ENCODE measurements around the gene NADK. TPM values are rescaled to one million over a fixed set of nuclear protein-coding genes. Genes with fewer than 3 reads are reported as not detected.
"Not testable (repeated sequence)": the region's sequence is repeated elsewhere in the genome, so short reads cannot be mapped to it uniquely, and the experiment has no call there.

Gene NADK
- polyA plus RNA-seq, 1 donor (not counting 4 experiments of a cell fraction or from before 2014, with no cell fraction given): 54.8 TPM

- Histone ChIP-seq H3K4me1 (ENCODE audit: control insufficient read depth, extremely low read depth, insufficient read depth, low read length) (no peaks in the 10 kb centered on the region), H2AFZ (ENCODE audit: control insufficient read depth, low read length) (no peak overlapping the region), H3K27ac (ENCODE audit: control insufficient read depth, insufficient read depth, low read length) (no peak overlapping the region), H3K79me2 (ENCODE audit: control insufficient read depth, insufficient read depth, low read length) (peaks cover 6% of the 10 kb centered on the region), H3K36me3 (ENCODE audit: control insufficient read depth in 2 of 2, extremely low read depth in 1 of 2, insufficient read depth in 2 of 2, low read length in 2 of 2) (peaks cover 25 to 33% of the 10 kb centered on the region in 2 experiments), H3K9ac (ENCODE audit: control insufficient read depth, extremely low read depth, insufficient read depth, low read length) (no peak overlapping the region), H3K9me3 (ENCODE audit: control insufficient read depth, low read depth, low read length) (no peaks in the 10 kb centered on the region), H4K20me1 (ENCODE audit: control insufficient read depth, extremely low read depth, insufficient read depth, low read length) (no peaks in the 10 kb centered on the region), H3K27me3 (ENCODE audit: control insufficient read depth, extremely low read depth, insufficient read depth, low read length) (no peaks in the 10 kb centered on the region), H3K4me3 (ENCODE audit: control insufficient read depth in 2 of 3, extremely low read depth in 1 of 3, insufficient read depth in 2 of 3, low read depth in 1 of 3, low read length in 3 of 3) (no peak overlapping the region), H3K9me1 (ENCODE audit: control insufficient read depth, extremely low read depth, insufficient read depth, low read length) (no peaks in the 10 kb centered on the region), H3K4me2 (ENCODE audit: control insufficient read depth, extremely low read depth, insufficient read depth, low read depth, low read length) (no peak overlapping the region)
- no peak for TF ChIP-seq EZH2 (IDR thresholded peaks at IDR 0.05; ENCODE audit: low read length)
- TF ChIP-seq, protein P1, sequence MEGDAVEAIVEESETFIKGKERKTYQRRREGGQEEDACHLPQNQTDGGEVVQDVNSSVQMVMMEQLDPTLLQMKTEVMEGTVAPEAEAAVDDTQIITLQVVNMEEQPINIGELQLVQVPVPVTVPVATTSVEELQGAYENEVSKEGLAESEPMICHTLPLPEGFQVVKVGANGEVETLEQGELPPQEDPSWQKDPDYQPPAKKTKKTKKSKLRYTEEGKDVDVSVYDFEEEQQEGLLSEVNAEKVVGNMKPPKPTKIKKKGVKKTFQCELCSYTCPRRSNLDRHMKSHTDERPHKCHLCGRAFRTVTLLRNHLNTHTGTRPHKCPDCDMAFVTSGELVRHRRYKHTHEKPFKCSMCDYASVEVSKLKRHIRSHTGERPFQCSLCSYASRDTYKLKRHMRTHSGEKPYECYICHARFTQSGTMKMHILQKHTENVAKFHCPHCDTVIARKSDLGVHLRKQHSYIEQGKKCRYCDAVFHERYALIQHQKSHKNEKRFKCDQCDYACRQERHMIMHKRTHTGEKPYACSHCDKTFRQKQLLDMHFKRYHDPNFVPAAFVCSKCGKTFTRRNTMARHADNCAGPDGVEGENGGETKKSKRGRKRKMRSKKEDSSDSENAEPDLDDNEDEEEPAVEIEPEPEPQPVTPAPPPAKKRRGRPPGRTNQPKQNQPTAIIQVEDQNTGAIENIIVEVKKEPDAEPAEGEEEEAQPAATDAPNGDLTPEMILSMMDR (optimal IDR thresholded peaks at IDR 0.05 in 1 of 3, IDR thresholded peaks at IDR 0.05 in 1 of 3, conservative IDR thresholded peaks at IDR 0.05 in 1 of 3; ENCODE audit: extremely low read depth in 1 of 3, insufficient read depth in 2 of 3, low read length in 3 of 3): peak in 1 of 3 experiments; percentile 14
- dilution Hi-C loops (cut with MboI; ENCODE audit: extremely low pct_ligation_motif_present, low sequenced_read_pairs): no loop called here
- DNase-seq (ENCODE audit: low read depth, low spot score) (no peak), FAIRE-seq (no peak)
Observed at GRCh38 chr1:1752636-1753606, 25.3 kb downstream of the NADK start.

DNA sequence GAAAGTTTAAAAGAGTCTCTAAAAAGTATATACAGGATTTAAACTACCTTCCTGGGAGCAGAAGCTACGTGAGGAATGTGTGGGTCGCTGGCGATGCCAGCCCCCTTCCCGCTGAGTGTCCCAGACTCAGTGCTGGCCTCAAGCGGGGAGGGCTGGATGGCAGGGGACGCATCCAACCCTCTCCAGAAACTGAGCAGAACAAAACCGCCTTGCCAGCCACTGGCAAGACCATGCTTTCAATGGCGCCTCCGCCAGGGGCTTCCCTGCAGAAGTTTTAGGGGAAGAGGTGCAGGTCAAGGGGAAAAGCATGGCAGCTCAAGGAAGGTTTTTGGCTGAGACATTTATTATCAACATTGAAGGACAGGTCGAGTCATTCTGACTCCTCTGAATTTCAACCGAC lies 26.1 kb downstream of the NADK start:
- H3K9me3 ChIP-seq (ENCODE audit: control insufficient read depth, low read depth, low read length): no peaks in the 10 kb centered on the region
- no peak overlapping the region for H3K4me2 ChIP-seq (ENCODE audit: control insufficient read depth, extremely low read depth, insufficient read depth, low read depth, low read length)
- H3K27ac ChIP-seq (ENCODE audit: control insufficient read depth, insufficient read depth, low read length): no peak overlapping the region
- DNase-seq (ENCODE audit: low read depth, low spot score) (no peak), FAIRE-seq (no peak)
- no peak overlapping the region for H2AFZ ChIP-seq (ENCODE audit: control insufficient read depth, low read length)
- H3K4me1 ChIP-seq (ENCODE audit: control insufficient read depth, extremely low read depth, insufficient read depth, low read length): no peaks in the 10 kb centered on the region
- no peaks in the 10 kb centered on the region for H4K20me1 ChIP-seq (ENCODE audit: control insufficient read depth, extremely low read depth, insufficient read depth, low read length)
- no peak overlapping the region for H3K9ac ChIP-seq (ENCODE audit: control insufficient read depth, extremely low read depth, insufficient read depth, low read length)
- H3K27me3 ChIP-seq (ENCODE audit: control insufficient read depth, extremely low read depth, insufficient read depth, low read length): no peaks in the 10 kb centered on the region
- peaks cover 22 to 30% of the 10 kb centered on the region in 2 experiments for H3K36me3 ChIP-seq (ENCODE audit: control insufficient read depth in 2 of 2, extremely low read depth in 1 of 2, insufficient read depth in 2 of 2, low read length in 2 of 2)
- H3K79me2 ChIP-seq (ENCODE audit: control insufficient read depth, insufficient read depth, low read length): no peaks in the 10 kb centered on the region
- no peaks in the 10 kb centered on the region for H3K9me1 ChIP-seq (ENCODE audit: control insufficient read depth, extremely low read depth, insufficient read depth, low read length)
- H3K4me3 ChIP-seq (ENCODE audit: control insufficient read depth in 2 of 3, extremely low read depth in 1 of 3, insufficient read depth in 2 of 3, low read depth in 1 of 3, low read length in 3 of 3): no peak overlapping the region
- no peak for TF ChIP-seq EZH2 (IDR thresholded peaks at IDR 0.05; ENCODE audit: low read length)
- TF ChIP-seq, protein P1 (optimal IDR thresholded peaks at IDR 0.05 in 1 of 3, IDR thresholded peaks at IDR 0.05 in 1 of 3, conservative IDR thresholded peaks at IDR 0.05 in 1 of 3; ENCODE audit: extremely low read depth in 1 of 3, insufficient read depth in 2 of 3, low read length in 3 of 3): no peak
- dilution Hi-C loops (cut with MboI; ENCODE audit: extremely low pct_ligation_motif_present, low sequenced_read_pairs): no loop called here

GRCh38 chr1:1749941-1750340 lies 28.3 kb downstream of the NADK start:
- H3K79me2 ChIP-seq (ENCODE audit: control insufficient read depth, insufficient read depth, low read length); H3K9me3 ChIP-seq (ENCODE audit: control insufficient read depth, low read depth, low read length); FAIRE-seq; H3K27ac ChIP-seq (ENCODE audit: control insufficient read depth, insufficient read depth, low read length); H3K9me1 ChIP-seq (ENCODE audit: control insufficient read depth, extremely low read depth, insufficient read depth, low read length); H4K20me1 ChIP-seq (ENCODE audit: control insufficient read depth, extremely low read depth, insufficient read depth, low read length); DNase-seq (ENCODE audit: low read depth, low spot score); dilution Hi-C loops (cut with MboI; ENCODE audit: extremely low pct_ligation_motif_present, low sequenced_read_pairs); H2AFZ ChIP-seq (ENCODE audit: control insufficient read depth, low read length); H3K4me3 ChIP-seq (ENCODE audit: control insufficient read depth in 2 of 3, extremely low read depth in 1 of 3, insufficient read depth in 2 of 3, low read depth in 1 of 3, low read length in 3 of 3); H3K4me1 ChIP-seq (ENCODE audit: control insufficient read depth, extremely low read depth, insufficient read depth, low read length); H3K27me3 ChIP-seq (ENCODE audit: control insufficient read depth, extremely low read depth, insufficient read depth, low read length); H3K4me2 ChIP-seq (ENCODE audit: control insufficient read depth, extremely low read depth, insufficient read depth, low read depth, low read length); H3K9ac ChIP-seq (ENCODE audit: control insufficient read depth, extremely low read depth, insufficient read depth, low read length): not testable (repeated sequence)
- H3K36me3 ChIP-seq (ENCODE audit: control insufficient read depth in 2 of 2, extremely low read depth in 1 of 2, insufficient read depth in 2 of 2, low read length in 2 of 2): peaks cover 11 to 20% of the 10 kb centered on the region in 2 experiments
